BLaER1 treated with 17β-estradiol and CSF1 and Interleukin-3, amounts not matched to agents 10 nM and 100 nM (cell line): ENCODE measurements around the gene DNAJB12.
"Not testable (repeated sequence)": the region's sequence is repeated elsewhere in the genome, so short reads cannot be mapped to it uniquely, and the experiment has no call there.

Experiments used
- H3K27ac ChIP-seq, 11 experiments: shearing (Covaris generic); formaldehyde crosslinking; 2 replicates each; pipeline ENCODE4 v1.8.1; 2022
- H3K27me3 ChIP-seq, 11 experiments: shearing (Covaris generic); formaldehyde crosslinking; 2 replicates each; pipeline ENCODE4 v1.8.1; 2022
- H3K36me3 ChIP-seq, 11 experiments: shearing (Covaris generic); formaldehyde crosslinking; 2 replicates each; pipeline ENCODE4 v1.8.1; 2022
- H3K4me1 ChIP-seq, 10 experiments: shearing (Covaris generic); formaldehyde crosslinking; 2 replicates each; pipeline ENCODE4 v1.8.1; 2022
- H3K4me2 ChIP-seq, 11 experiments: shearing (Covaris generic); formaldehyde crosslinking; 2 replicates each; pipeline ENCODE4 v1.8.1; 2022
- H3K4me3 ChIP-seq, 10 experiments: shearing (Covaris generic); formaldehyde crosslinking; 2 replicates each; pipeline ENCODE4 v1.8.1; 2022
- H3K9ac ChIP-seq, 11 experiments: shearing (Covaris generic); formaldehyde crosslinking; 2 replicates each; pipeline ENCODE4 v1.8.1; 2022
- H3K9me3 ChIP-seq, 11 experiments: shearing (Covaris generic); formaldehyde crosslinking; replicated peaks in 1 of 11; 2 replicates each; pipeline ENCODE4 v1.8.1; 2022
- H4K20me1 ChIP-seq, 11 experiments: shearing (Covaris generic); formaldehyde crosslinking; 2 replicates each; pipeline ENCODE4 v1.8.1; 2022
- Cebpa-rat ChIP-seq, 11 experiments: shearing (Covaris generic); IDR thresholded peaks; 2 replicates each; pipeline ENCODE4 v1.8.1; 2022

The DNAJB12 gene

DNA sequence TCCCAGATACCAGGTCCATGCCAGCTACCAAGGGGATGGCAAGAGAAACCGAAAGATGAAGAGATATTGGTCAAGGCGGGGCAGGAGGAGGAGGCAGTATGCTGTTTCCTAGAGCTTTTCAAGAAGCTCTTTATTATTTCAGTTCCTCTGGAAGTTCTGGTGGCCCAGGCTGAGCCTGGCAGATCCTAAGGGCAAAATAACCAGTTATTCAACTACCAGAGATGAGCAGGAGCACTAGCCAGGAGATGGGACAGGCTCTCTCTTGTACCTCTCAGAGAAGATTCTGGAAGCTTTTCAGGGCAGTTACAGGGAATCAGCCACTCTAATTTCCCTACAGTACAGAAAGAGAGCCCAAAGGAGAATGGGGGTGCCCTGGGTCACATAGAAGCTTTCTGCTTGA is 5.3 kb downstream of the DNAJB12 start:
- no peak for TF ChIP-seq Cebpa-rat (IDR thresholded peaks at IDR 0.05)
- Histone ChIP-seq H3K9me3 (no peaks in the 10 kb centered on the region), H3K27ac (no peak overlapping the region; a peak in 1 of 22 replicates), H3K9ac (peak overlapping the region in 4 of 11 experiments; percentile 6 to 29 (median 14); a peak in 2 of 22 replicates), H3K4me1 (peaks cover 41 to 62% (median 52%) of the 10 kb centered on the region in 10 experiments), H4K20me1 (peaks cover 69 to 99% (median 91%) of the 10 kb centered on the region in 11 experiments), H3K4me2 (0 out of 22 replicates have a peak overlapping the region, but pooled peaks of 1 of the 11 experiments have one; percentile 22), H3K36me3 (peaks cover 46 to 83% (median 65%) of the 10 kb centered on the region in 11 experiments), H3K27me3 (no peaks in the 10 kb centered on the region), H3K4me3 (no peak overlapping the region)

DNA sequence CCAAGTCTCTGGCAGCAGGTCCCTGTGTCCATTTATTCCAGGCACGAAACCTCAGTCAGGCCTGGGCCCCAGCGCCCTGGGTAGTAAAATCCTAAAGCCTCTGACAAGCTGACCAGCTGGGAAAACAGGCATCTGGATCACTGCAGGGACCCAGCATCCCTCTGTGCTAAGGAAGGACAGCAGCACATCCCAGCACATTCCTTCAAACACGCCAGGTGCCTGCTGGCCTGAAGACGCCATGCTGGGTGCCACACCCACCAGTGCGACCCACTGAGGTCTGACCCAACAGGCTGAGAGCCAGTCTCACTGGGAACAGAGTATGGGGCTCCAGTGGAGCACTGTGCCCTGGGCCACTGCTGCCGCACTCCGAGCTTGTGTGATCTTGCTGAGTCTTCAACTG is 6.4 kb downstream of the DNAJB12 start:
- no peaks in the 10 kb centered on the region for H3K9me3 ChIP-seq
- peaks cover 67 to 99% (median 91%) of the 10 kb centered on the region in 11 experiments for H4K20me1 ChIP-seq
- H3K27me3 ChIP-seq, result no peaks in the 10 kb centered on the region
- no peak overlapping the region for H3K4me3 ChIP-seq
- peaks cover 58 to 90% (median 76%) of the 10 kb centered on the region in 11 experiments for H3K36me3 ChIP-seq
- H3K4me2 ChIP-seq, result no peak overlapping the region
- peaks cover 42 to 69% (median 56%) of the 10 kb centered on the region in 10 experiments for H3K4me1 ChIP-seq
- no peak overlapping the region for H3K27ac ChIP-seq
- no peak overlapping the region for H3K9ac ChIP-seq
- no peak for TF ChIP-seq Cebpa-rat (IDR thresholded peaks at IDR 0.05)

GRCh38 chr10:72346117-72346516 is 8.6 kb downstream of the DNAJB12 start:
- Histone ChIP-seq H3K4me2 (peak overlapping the region in 4 of 11 experiments; percentile 15 to 73 (median 46); a peak in 5 of 22 replicates), H4K20me1 (peaks cover 49 to 98% (median 75%) of the 10 kb centered on the region in 11 experiments), H3K4me1 (peaks cover 29 to 69% (median 43%) of the 10 kb centered on the region in 10 experiments), H3K36me3 (peaks cover 66 to 90% (median 76%) of the 10 kb centered on the region in 11 experiments)
- H3K27me3 ChIP-seq, H3K4me3 ChIP-seq, H3K9me3 ChIP-seq, H3K27ac ChIP-seq, H3K9ac ChIP-seq: not testable (repeated sequence)

- H4K20me1 ChIP-seq, result peaks cover 37 to 94% (median 63%) of the 10 kb centered on the region in 11 experiments
- H3K27ac ChIP-seq, result peak overlapping the region in 9 of 11 experiments; percentile 29 to 50 (median 42); a peak in 13 of 22 replicates
- H3K9ac ChIP-seq, result peak overlapping the region; percentile 17 to 59 (median 42); a peak in 15 of 22 replicates
- no peaks in the 10 kb centered on the region for H3K9me3 ChIP-seq
- H3K4me2 ChIP-seq, result peak overlapping the region; percentile 63 to 89 (median 73)
- peaks cover 29 to 70% (median 51%) of the 10 kb centered on the region in 10 experiments for H3K4me1 ChIP-seq
- H3K27me3 ChIP-seq, result no peaks in the 10 kb centered on the region
- no peak for TF ChIP-seq Cebpa-rat (IDR thresholded peaks at IDR 0.05)
- peak overlapping the region in 1 of 10 experiments; percentile 28; a peak in 2 of 20 replicates for H3K4me3 ChIP-seq
- peaks cover 69 to 90% (median 78%) of the 10 kb centered on the region in 11 experiments for H3K36me3 ChIP-seq
Measured at GRCh38 chr10:72344932-72345331, 9.8 kb downstream of the DNAJB12 start.

GRCh38 chr10:72342911-72343310 is 11.8 kb downstream of the DNAJB12 start:
- Histone ChIP-seq H3K27me3 (no peaks in the 10 kb centered on the region), H4K20me1 (peaks cover 18 to 74% (median 43%) of the 10 kb centered on the region in 11 experiments; a peak in 21 of 22 replicates), H3K4me3 (no peak overlapping the region), H3K4me1 (peaks cover 29 to 73% (median 47%) of the 10 kb centered on the region in 10 experiments), H3K9ac (peak overlapping the region in 2 of 11 experiments; percentile 6 to 18; a peak in 2 of 22 replicates), H3K9me3 (no peaks in the 10 kb centered on the region), H3K4me2 (peak overlapping the region in 5 of 11 experiments; percentile 4 to 84 (median 62); a peak in 8 of 22 replicates), H3K36me3 (peaks cover 69 to 90% (median 78%) of the 10 kb centered on the region in 11 experiments), H3K27ac (peak overlapping the region in 2 of 11 experiments; percentile 10 to 47; a peak in 2 of 22 replicates)
- TF ChIP-seq Cebpa-rat (IDR thresholded peaks at IDR 0.05), result no peak

- Histone ChIP-seq H3K9me3 (no peaks in the 10 kb centered on the region), H3K36me3 (peaks cover 79 to 94% (median 89%) of the 10 kb centered on the region in 11 experiments), H3K9ac (peak overlapping the region in 2 of 11 experiments; percentile 15 to 25; a peak in 2 of 22 replicates), H3K4me3 (no peak overlapping the region), H4K20me1 (peaks cover 18 to 52% (median 26%) of the 10 kb centered on the region in 11 experiments; a peak in 21 of 22 replicates), H3K4me1 (peaks cover 38 to 88% (median 63%) of the 10 kb centered on the region in 10 experiments), H3K27ac (peak overlapping the region in 1 of 11 experiments; percentile 7; a peak in 1 of 22 replicates), H3K4me2 (peak overlapping the region in 4 of 11 experiments; percentile 8 to 42 (median 26); a peak in 5 of 22 replicates), H3K27me3 (no peaks in the 10 kb centered on the region)
- TF ChIP-seq Cebpa-rat (IDR thresholded peaks at IDR 0.05), result no peak
Measured at GRCh38 chr10:72340510-72341261, 14.0 kb downstream of the DNAJB12 start.

- Histone ChIP-seq H3K9me3 (no peaks in the 10 kb centered on the region), H3K27me3 (no peaks in the 10 kb centered on the region), H3K36me3 (peaks cover 66 to 84% (median 80%) of the 10 kb centered on the region in 11 experiments), H3K27ac (no peak overlapping the region), H4K20me1 (peaks cover 0 to 31% (median 11%) of the 10 kb centered on the region in 11 experiments; a peak in 12 of 22 replicates), H3K4me1 (peaks cover 44 to 88% (median 62%) of the 10 kb centered on the region in 10 experiments), H3K9ac (peak overlapping the region in 1 of 11 experiments; percentile 6; a peak in 1 of 22 replicates), H3K4me2 (no peak overlapping the region), H3K4me3 (no peak overlapping the region)
- no peak for TF ChIP-seq Cebpa-rat (IDR thresholded peaks at IDR 0.05)
Measured at GRCh38 chr10:72338180-72338579, 16.5 kb downstream of the DNAJB12 start.

GRCh38 chr10:72337722-72338121 is 17.0 kb downstream of the DNAJB12 start:
- no peaks in the 10 kb centered on the region for H3K9me3 ChIP-seq
- peaks cover 49 to 88% (median 62%) of the 10 kb centered on the region in 10 experiments for H3K4me1 ChIP-seq
- H3K9ac ChIP-seq, result peak overlapping the region in 3 of 11 experiments; percentile 6 to 89 (median 79); a peak in 1 of 22 replicates
- TF ChIP-seq Cebpa-rat (IDR thresholded peaks at IDR 0.05), result no peak
- no peak overlapping the region for H3K4me3 ChIP-seq
- H3K4me2 ChIP-seq, result peak overlapping the region in 8 of 11 experiments; percentile 88 to 98 (median 96); a peak in 9 of 22 replicates
- H3K36me3 ChIP-seq, result peaks cover 61 to 84% (median 78%) of the 10 kb centered on the region in 11 experiments
- H3K27me3 ChIP-seq, result no peaks in the 10 kb centered on the region
- no peak overlapping the region for H3K27ac ChIP-seq
- H4K20me1 ChIP-seq, result peaks cover 0 to 27% (median 11%) of the 10 kb centered on the region in 11 experiments; a peak in 10 of 22 replicates
